HG02943 (cell line): ENCODE results near the gene CRB1.

Experiments
- ATAC-seq: cut with Tn5 transposase; IDR thresholded peaks from one replicate; pipeline ENCODE4 v1.9.1; 2021; ENCODE audit warnings: mild to moderate bottlenecking, low read depth, moderate library complexity; ENCODE audit not compliant: unreplicated experiment

Gene CRB1

GRCh38 chr1:197302775-197303174, 34.7 kb downstream of the CRB1 start:
- ATAC-seq: no peak

DNA sequence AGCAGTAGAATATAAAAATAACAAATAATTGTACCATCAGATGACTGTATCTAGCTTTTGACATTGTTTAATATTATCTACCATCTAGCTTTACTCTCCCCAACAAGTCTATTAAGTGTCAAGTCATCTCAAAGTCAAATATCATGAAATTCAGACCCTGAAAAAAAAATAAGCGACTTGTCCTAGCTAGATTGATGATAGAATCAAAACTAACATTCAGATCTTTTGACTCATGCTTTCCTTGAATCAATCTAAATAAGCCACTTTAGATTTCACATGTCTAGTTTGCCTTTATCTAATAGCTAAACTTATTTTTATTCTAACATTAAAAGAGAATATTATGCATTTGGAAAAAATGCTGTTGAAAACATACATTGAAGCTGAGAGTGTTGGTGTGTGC, 35.4 kb downstream of the CRB1 start:
- ATAC-seq: no peak

- ATAC-seq: no peak
Observed at GRCh38 chr1:197304638-197305200, 36.7 kb downstream of the CRB1 start.

DNA sequence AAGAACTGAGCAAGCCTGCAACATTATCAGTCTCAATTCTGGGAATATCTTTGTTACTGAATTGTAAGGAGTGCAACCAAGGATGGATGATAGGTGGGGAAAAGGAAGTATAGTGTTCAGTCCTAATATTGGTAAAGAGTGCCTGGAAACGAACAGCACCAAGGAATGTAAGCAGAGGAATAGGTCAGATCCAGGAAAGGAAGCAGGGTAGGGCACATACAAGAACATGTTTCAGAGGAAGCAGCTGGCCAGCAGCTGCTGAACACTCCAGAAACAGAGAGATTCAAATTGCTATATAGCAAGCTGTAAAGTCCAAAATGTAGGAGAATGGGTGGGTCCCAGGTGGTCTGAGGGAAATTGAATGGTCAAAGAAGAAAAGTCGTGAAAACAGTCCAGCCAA, 37.9 kb downstream of the CRB1 start:
- ATAC-seq: no peak

- no peak for ATAC-seq
Observed at GRCh38 chr1:197306381-197307062, 38.5 kb downstream of the CRB1 start.

DNA sequence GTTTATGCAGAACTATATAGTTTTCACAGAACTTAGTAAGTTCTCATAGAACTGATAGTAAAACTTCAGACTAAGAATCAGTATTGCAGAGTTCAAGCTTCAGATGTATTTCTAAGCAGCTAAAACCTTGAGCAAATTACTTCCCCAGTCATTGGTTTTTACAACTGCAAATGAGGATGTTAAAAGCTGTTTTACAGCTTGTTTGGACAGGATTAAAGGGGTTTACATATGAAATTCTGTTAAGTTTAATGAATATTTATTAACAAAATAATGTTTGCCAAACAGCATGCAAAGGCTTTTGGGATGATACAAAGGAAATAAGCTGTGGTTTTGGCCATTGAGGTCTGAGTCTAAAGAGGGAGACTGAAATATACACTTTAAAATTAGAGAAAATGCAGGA, 39.1 kb downstream of the CRB1 start:
- no peak for ATAC-seq

DNA sequence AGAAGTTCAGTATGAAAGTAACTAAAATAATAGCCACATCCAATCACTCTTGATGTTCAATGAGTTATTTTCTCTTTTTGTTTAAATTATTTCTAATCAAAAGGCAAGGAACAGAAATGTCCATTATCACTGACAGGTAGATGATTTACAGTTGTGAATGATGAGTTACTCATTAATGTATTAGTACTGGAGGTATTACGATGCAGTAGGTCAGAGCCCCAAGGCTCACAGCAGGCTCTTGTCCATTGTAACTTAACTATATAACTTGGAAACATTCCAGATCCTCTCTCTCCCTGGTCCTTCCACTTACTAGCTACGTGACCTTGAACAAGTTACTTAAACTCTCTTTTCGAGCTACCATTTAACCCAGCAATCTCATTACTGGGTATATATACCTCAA, 39.5 kb downstream of the CRB1 start:
- ATAC-seq: no peak

- ATAC-seq: no peak
Observed at GRCh38 chr1:197311081-197311480, 43.0 kb downstream of the CRB1 start.

DNA sequence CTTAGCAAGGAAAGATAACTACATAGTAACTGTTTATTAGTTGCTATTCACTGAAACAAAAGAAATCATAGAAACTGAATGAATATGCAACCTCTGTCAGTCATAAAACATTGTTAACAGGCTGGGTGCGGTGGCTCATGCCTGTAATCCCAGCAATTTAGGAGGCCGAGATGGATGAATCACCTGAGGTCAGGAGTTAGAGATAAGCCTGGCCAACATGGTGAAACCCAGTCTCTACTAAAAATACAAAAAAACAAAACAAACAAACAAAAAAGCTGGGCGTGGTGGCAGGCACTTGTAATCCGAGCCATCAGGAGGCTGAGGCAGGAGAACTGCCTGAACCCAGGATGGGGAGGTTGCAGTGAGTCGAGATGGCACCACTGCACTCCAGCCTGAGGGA, 44.1 kb downstream of the CRB1 start:
- no peak for ATAC-seq

DNA sequence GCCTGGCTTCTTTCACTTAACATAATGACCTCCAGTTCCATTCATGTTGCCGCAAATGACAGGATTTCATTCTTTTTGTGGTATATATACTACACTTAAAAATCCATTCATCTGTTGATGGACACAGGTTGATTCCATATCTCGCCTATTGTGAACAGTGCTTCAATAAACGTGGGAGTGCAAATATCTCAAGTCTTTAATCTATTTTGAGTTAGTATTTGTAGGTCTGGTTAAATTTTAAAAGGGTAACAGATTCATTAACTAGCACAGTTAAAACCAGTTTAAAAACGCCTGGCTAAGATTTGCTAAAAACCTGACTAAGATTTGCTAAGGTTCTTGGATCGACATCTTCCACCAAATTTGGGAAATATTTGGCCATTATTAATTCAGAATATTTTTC, 45.7 kb downstream of the CRB1 start:
- no peak for ATAC-seq

GRCh38 chr1:197314682-197315081, 46.6 kb downstream of the CRB1 start:
- no peak for ATAC-seq

GRCh38 chr1:197319631-197320030, 51.6 kb downstream of the CRB1 start:
- ATAC-seq: no peak

GRCh38 chr1:197320991-197321531, 53.0 kb downstream of the CRB1 start:
- ATAC-seq: no peak

DNA sequence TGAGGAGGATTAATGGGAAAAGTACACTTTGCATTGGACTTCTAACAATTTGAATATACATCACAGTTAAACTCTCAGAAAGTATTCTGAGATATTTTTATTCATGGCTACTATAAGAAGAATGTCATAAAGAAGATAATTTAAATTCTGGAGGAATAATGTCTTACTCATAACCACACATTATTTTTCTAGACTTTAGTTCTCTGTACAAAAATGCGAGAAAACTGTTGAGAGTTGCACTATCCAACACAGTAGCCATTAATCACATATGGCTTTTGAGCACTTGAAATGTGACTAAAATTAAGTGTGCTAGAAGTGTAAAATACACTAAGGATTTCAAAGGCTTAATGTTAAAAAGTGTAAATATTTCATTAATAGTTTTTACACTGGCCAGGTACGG, 53.8 kb downstream of the CRB1 start:
- ATAC-seq: no peak

DNA sequence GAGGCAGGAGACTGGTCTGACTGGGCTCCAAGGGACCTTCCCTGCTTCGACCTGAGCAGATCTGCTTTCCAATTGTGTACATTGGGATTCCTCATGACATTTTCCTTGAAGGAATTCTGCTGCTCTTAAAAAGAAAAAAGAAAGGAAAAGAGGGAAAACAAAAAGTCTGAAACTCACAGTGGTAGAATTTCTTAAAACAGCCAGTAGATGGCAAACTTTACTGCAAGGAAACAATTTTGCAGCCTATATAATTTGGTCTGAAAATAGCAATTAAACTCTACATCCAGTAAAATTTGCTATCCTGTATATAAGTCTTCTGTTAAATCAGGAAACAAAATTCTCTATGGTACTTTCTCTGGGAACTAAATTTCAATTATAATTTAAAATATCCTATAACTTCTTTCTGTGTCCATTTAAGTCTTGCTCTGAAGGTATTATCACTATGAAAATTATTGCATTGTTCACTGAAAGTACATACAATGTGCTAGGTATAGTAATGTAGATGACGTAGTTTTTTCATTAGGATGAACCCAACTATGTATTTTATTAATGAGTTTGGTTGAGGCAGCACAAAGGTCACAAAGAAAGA, 59.8 kb downstream of the CRB1 start:
- ATAC-seq: no peak

DNA sequence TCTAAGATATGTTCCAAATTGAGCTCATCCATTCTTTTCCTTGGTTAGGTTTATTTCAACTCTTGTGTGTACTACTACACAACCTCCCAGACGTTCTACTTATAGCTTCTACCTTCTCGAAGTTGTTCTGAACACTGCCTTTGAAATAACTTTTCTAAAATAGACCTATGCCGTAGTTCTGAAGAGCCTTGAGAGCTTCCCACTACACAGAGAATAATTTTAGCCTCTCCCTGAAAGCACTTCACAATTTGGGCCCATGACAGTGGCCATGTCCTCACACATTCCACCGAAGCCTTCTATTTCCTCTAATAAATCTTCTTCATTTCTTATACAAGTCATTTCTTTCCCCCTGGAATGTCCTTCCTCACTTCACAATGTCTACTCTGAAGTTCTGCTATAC, 62.2 kb downstream of the CRB1 start:
- no peak for ATAC-seq

DNA sequence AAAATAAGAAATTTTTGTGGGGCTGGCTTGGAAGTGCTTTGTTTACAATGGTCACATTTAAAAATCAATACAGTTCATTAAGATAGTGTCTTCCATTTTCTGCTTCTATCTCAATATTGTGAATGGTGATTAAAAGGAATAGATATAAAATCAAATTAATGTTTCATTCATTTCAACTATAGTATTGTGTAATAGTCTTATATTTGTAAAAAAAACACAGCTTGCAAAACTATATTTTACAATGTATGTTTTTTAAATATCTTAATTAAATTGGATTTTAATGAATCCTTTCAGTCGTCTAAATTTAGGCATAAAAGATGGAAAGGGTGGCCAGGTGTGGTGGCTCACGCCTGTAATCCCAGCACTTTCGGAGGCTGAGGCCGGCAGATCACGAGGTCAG, 63.5 kb downstream of the CRB1 start:
- ATAC-seq: no peak

- ATAC-seq: no peak
Observed at GRCh38 chr1:197333041-197333440, 65.0 kb downstream of the CRB1 start.

DNA sequence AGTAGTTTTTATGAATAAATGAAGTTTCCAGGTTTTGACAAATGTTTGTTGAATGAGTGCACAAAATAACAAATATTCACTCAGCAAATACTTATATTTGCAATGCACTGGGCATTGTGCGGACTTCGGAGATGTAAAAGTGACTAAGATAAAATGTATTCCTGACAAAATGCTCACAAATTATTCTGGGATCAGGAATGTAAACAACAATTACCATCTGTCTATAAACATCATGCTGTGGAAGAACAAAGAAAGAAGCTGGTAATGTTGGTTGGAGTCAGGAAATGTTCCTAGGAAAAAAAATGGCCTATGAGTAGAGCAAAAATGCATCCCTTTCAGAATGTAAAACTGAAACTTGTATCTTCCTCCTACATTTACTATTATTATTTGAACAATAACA, 68.5 kb downstream of the CRB1 start:
- ATAC-seq: no peak

DNA sequence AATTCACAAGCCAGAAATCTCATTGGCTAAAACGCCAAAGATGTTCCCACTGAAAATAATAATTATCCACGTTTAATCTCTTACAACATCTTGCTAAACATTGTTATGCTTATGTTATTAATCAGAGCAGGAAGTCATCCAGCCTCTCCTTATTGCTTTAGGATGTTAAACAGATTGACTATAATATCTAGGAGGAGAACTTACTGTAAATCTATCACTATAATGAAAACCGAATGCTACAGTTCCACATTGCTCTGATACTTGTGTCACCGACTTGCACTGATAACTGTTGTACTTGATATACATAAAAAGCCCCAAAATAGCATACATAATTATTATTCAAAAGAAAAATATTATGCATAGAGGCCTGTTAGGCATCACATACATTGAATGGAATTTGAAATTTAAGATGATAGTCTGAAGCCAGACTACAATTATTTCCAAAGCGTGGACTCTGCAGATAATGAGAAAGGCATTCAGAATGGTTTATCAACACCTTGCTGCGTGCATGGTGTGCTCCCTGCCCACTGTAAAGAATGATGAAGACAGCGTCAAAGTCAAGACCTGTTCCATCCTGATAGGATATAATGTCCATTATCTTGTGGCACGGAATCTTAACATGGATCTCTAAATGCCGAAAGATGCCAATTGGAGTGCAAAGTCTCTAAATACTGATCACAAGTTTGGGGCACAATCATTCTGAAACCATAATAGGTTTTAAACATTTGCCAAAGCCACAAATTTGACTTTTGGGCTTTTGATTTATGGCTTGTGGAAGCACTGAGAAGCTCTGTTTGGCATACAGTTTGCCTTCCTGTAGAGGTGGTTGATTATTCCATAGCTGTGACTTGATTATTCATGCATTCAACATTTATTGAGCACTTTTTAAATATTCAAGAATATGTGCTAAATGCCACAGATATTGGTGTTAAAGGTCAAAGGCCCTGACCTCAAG, 71.3 kb downstream of the CRB1 start:
- ATAC-seq: no peak

GRCh38 chr1:197341626-197342025, 73.6 kb downstream of the CRB1 start:
- no peak for ATAC-seq
